ENCODE results near the gene CD207.
"Not testable (repeated sequence)": the region's sequence is repeated elsewhere in the genome, so short reads cannot be mapped to it uniquely, and the experiment has no call there.

CD207 gene

GRCh38 chr2:70835643-70836042 lies at the start of gene CD207:
CD207 (minus strand) TSS chr2:70835816; CDS start chr2:70835776, 40 bp downstream.
- no peak for DNase-seq (ENCODE audit: low read depth)

- DNase-seq (ENCODE audit: low read depth): not testable (repeated sequence)
These were observed 42.9 kb upstream of the CD207 start for GRCh38 chr2:70878543-70878942.

GRCh38 chr2:70876138-70876537 lies 40.5 kb upstream of the CD207 start:
- not testable (repeated sequence) for DNase-seq (ENCODE audit: low read depth)

- DNase-seq (ENCODE audit: low read depth): no peak
These were observed 37.9 kb upstream of the CD207 start for GRCh38 chr2:70873541-70873940.

GRCh38 chr2:70871398-70872211 lies 36.0 kb upstream of the CD207 start:
- DNase-seq (ENCODE audit: low read depth): peak; percentile 73

GRCh38 chr2:70870790-70871189 lies 35.2 kb upstream of the CD207 start:
- no peak for DNase-seq (ENCODE audit: low read depth)

- DNase-seq (ENCODE audit: low read depth): no peak
These were observed 33.4 kb upstream of the CD207 start for GRCh38 chr2:70868970-70869369.

- peak; percentile 59 for DNase-seq (ENCODE audit: low read depth)
These were observed 26.4 kb upstream of the CD207 start for GRCh38 chr2:70861777-70862625.

- DNase-seq (ENCODE audit: low read depth): no peak
These were observed 20.1 kb upstream of the CD207 start for GRCh38 chr2:70855667-70856066.

GRCh38 chr2:70854411-70854810 lies 18.8 kb upstream of the CD207 start:
- DNase-seq (ENCODE audit: low read depth): no peak

- no peak for DNase-seq (ENCODE audit: low read depth)
These were observed 17.2 kb upstream of the CD207 start for GRCh38 chr2:70852824-70853223.

GRCh38 chr2:70851704-70852103 lies 16.1 kb upstream of the CD207 start:
- no peak for DNase-seq (ENCODE audit: low read depth)

- DNase-seq (ENCODE audit: low read depth): no peak
These were observed 15.3 kb upstream of the CD207 start for GRCh38 chr2:70850925-70851324.

GRCh38 chr2:70842401-70842800 lies 6.8 kb upstream of the CD207 start:
- DNase-seq (ENCODE audit: low read depth): no peak

GRCh38 chr2:70837980-70838925 lies 2.6 kb upstream of the CD207 start:
- no peak for DNase-seq (ENCODE audit: low read depth)

GRCh38 chr2:70834881-70835280 lies 735 bp downstream of the CD207 start:
- no peak for DNase-seq (ENCODE audit: low read depth)

- no peak for DNase-seq (ENCODE audit: low read depth)
These were observed 1.5 kb downstream of the CD207 start for GRCh38 chr2:70834106-70834505.

- no peak for DNase-seq (ENCODE audit: low read depth)
These were observed 2.4 kb downstream of the CD207 start for GRCh38 chr2:70833246-70833645.

- no peak for DNase-seq (ENCODE audit: low read depth)
These were observed 3.2 kb downstream of the CD207 start for GRCh38 chr2:70832386-70832785.

- no peak for DNase-seq (ENCODE audit: low read depth)
These were observed 3.8 kb downstream of the CD207 start for GRCh38 chr2:70831861-70832260.

- no peak for DNase-seq (ENCODE audit: low read depth)
These were observed 5.2 kb downstream of the CD207 start for GRCh38 chr2:70830366-70830765.

GRCh38 chr2:70829916-70830315 lies 5.7 kb downstream of the CD207 start:
- no peak for DNase-seq (ENCODE audit: low read depth)

All from stimulated activated CD8-positive, alpha-beta memory T cell treated with anti-CD3 and anti-CD28 coated beads, Interleukin-4, amount 100 ng/mL, for 24 hours (primary cell).